Naive thymus-derived CD4-positive, alpha-beta T cell (primary cell): ENCODE data around the gene PANK2. TPM values are rescaled to one million over a fixed set of nuclear protein-coding genes. Genes with fewer than 3 reads are reported as not detected.

Source experiments
- ATAC-seq: fragments of 150-1000 bp; cut with Tn5 transposase; 2 replicates; pipeline ENCODE4 v1.10.0; 2021; ENCODE audit warnings: mild to moderate bottlenecking, moderate library complexity
- CTCF ChIA-PET: fragments of 350-600 bp; sonication (Branson Sonifier 250); formaldehyde crosslinking; loops from one replicate; lab custom pipeline; 2021; ENCODE audit warnings: antibody characterized with exemption; lab: Charles Lee
- POLR2A ChIA-PET: fragments of 350-600 bp; sonication (Branson Sonifier 250); formaldehyde crosslinking; loops from one replicate; lab custom pipeline; 2021; ENCODE audit warnings: antibody characterized with exemption, inconsistent platforms; lab: Charles Lee
- DNase-seq, 9 donors: peaks; one replicate each; pipeline versions ENCODE4 v3.0.0 to v3.0.0-alpha.2; 2020 to 2022; ENCODE audit warnings: mixed read lengths in 1 of 9
- H3K27ac ChIP-seq: one replicate; pipeline ENCODE4 v1.7.0; 2013; ENCODE audit warnings: mild to moderate bottlenecking, low read depth, low read length, moderate library complexity
- H3K27me3 ChIP-seq, 2 donors: one replicate each; pipeline ENCODE4 v1.7.0; 2013; ENCODE audit warnings: low read length in 2 of 2, mild to moderate bottlenecking in 2 of 2, moderate library complexity in 2 of 2; ENCODE audit not compliant: control insufficient read depth in 2 of 2, insufficient read depth in 2 of 2
- H3K36me3 ChIP-seq, 3 experiments: 1 replicate in 2 of 3; 2 replicates in 1 of 3; pipeline ENCODE4 v1.7.0; 2013; ENCODE audit warnings: low read length in 3 of 3, mild to moderate bottlenecking in 3 of 3, moderate library complexity in 1 of 3; ENCODE audit not compliant: insufficient read depth in 3 of 3, control insufficient read depth in 2 of 3
- H3K4me1 ChIP-seq, 2 donors: one replicate each; pipeline ENCODE4 v1.7.0; 2013; ENCODE audit warnings: low read length in 2 of 2, mild to moderate bottlenecking in 2 of 2, moderate library complexity in 1 of 2; ENCODE audit not compliant: control insufficient read depth in 2 of 2, insufficient read depth in 2 of 2
- H3K4me3 ChIP-seq: 2 replicates; pipeline ENCODE4 v1.7.0; 2013; ENCODE audit warnings: mild to moderate bottlenecking, low read length
- H3K9me3 ChIP-seq, 3 experiments: 1 replicate in 2 of 3; 2 replicates in 1 of 3; pipeline ENCODE4 v1.7.0; 2013; ENCODE audit warnings: low read length in 3 of 3; ENCODE audit not compliant: control insufficient read depth in 2 of 3
- H3K27ac Mint-ChIP-seq, 9 donors: one replicate each; pipeline ENCODE4 v1.8.0; 2020 to 2022; ENCODE audit warnings: mixed read lengths in 9 of 9, mild to moderate bottlenecking in 8 of 9, moderate library complexity in 5 of 9, inconsistent platforms in 2 of 9
- H3K27me3 Mint-ChIP-seq, 5 donors: one replicate each; pipeline ENCODE4 v1.8.0; 2021 to 2022; ENCODE audit warnings: mixed read lengths in 5 of 5, mild to moderate bottlenecking in 1 of 5
- H3K36me3 Mint-ChIP-seq, 5 donors: one replicate each; pipeline ENCODE4 v1.8.0; 2020 to 2022; ENCODE audit warnings: mixed read lengths in 5 of 5, mild to moderate bottlenecking in 3 of 5, inconsistent platforms in 1 of 5
- H3K4me1 Mint-ChIP-seq, 7 donors: one replicate each; pipeline ENCODE4 v1.8.0; 2020 to 2022; ENCODE audit warnings: mixed read lengths in 7 of 7, mild to moderate bottlenecking in 3 of 7, inconsistent platforms in 1 of 7
- H3K4me3 Mint-ChIP-seq, 10 donors: one replicate each; pipeline ENCODE4 v1.8.0; 2020 to 2022; ENCODE audit warnings: mild to moderate bottlenecking in 10 of 10, mixed read lengths in 10 of 10, moderate library complexity in 6 of 10, inconsistent platforms in 2 of 10
- H3K9me3 Mint-ChIP-seq, 11 donors: one replicate each; pipeline ENCODE4 v1.8.0; 2020 to 2022; ENCODE audit warnings: mixed read lengths in 11 of 11, mild to moderate bottlenecking in 4 of 11, inconsistent platforms in 1 of 11, moderate library complexity in 1 of 11
- intact Hi-C, 2 donors: fragments of 100-400 bp; cut with micrococcal nuclease; formaldehyde crosslinking; loops; one replicate each; pipeline ENCODE4 v1.15.1; 2023
- polyA plus RNA-seq, 2 donors: library from polyadenylated mRNA; unstranded; fragments of 300-500 nt; fragmentation: Illumina TruSeq; gene quantifications; one replicate each; pipeline ENCODE4 v1.2.3, GENCODE V29; 2021
- total RNA-seq, 6 experiments: library from RNA in 5 of 6; stranded (reverse) in 5 of 6; gene quantifications; 1 replicate in 5 of 6; 2 replicates in 1 of 6; pipeline ENCODE4 v1.2.3 and lab custom pipeline; 2021 to 2026

The PANK2 gene
- total and polyA plus RNA-seq, 7 experiments from 2014 or later = 39.0 to 69.7 (median 46.9) TPM

GRCh38 chr20:3908667-3909066 lies 19.5 kb downstream of the PANK2 start:
- H3K4me3 Mint-ChIP-seq = no peak overlapping the region
- Histone ChIP-seq H3K4me1 (peaks cover 9 to 21% of the 10 kb centered on the region in 2 donors), H3K27me3 (no peaks in the 10 kb centered on the region), H3K4me3 (no peak overlapping the region), H3K9me3 (no peaks in the 10 kb centered on the region), H3K27ac (no peak overlapping the region), H3K36me3 (peaks cover 15 to 51% (median 20%) of the 10 kb centered on the region in 3 experiments)
- H3K27me3 Mint-ChIP-seq = no peaks in the 10 kb centered on the region
- intact Hi-C loops = loop anchor here in 1 of 2 donors (5.0 kb wide), 1 partner anchor 174 kb away; no protein-coding TSS in a partner anchor
- peaks cover 16 to 69% (median 48%) of the 10 kb centered on the region in 7 donors for H3K4me1 Mint-ChIP-seq
- peak overlapping the region in 6 of 9 donors; percentile 39 to 98 (median 89) for H3K27ac Mint-ChIP-seq
- DNase-seq (no peak), ATAC-seq (no peak)
- H3K9me3 Mint-ChIP-seq = no peaks in the 10 kb centered on the region
- CTCF ChIA-PET = no interaction called here
- H3K36me3 Mint-ChIP-seq = peaks cover 3 to 36% (median 30%) of the 10 kb centered on the region in 5 donors
- POLR2A ChIA-PET = interaction anchor here (0.6 kb wide), 1 partner anchor 1854 kb away, joined by 4 read pairs; no protein-coding TSS in a partner anchor

GRCh38 chr20:3909952-3910366 lies 20.8 kb downstream of the PANK2 start:
- ChIA-PET POLR2A (interaction anchor here (0.6 to 1.4 kb wide), 4 partner anchors 8 to 102 kb away, joined by 3 to 5 read pairs (median 4); no protein-coding TSS in a partner anchor), CTCF (no interaction called here)
- Histone ChIP-seq H3K9me3 (no peaks in the 10 kb centered on the region), H3K36me3 (peaks cover 19 to 64% (median 20%) of the 10 kb centered on the region in 3 experiments), H3K27ac (no peak overlapping the region), H3K4me1 (peaks cover 6 to 16% of the 10 kb centered on the region in 2 donors), H3K27me3 (no peaks in the 10 kb centered on the region), H3K4me3 (no peak overlapping the region)
- intact Hi-C loops = loop anchor here in 1 of 2 donors (5.0 kb wide), 1 partner anchor 172 kb away; no protein-coding TSS in a partner anchor
- H3K36me3 Mint-ChIP-seq = peaks cover 10 to 44% (median 40%) of the 10 kb centered on the region in 5 donors
- H3K27ac Mint-ChIP-seq = peak overlapping the region in 4 of 9 donors; percentile 43 to 91 (median 66)
- no peaks in the 10 kb centered on the region for H3K27me3 Mint-ChIP-seq
- ATAC-seq (no peak), DNase-seq (no peak)
- H3K4me3 Mint-ChIP-seq = no peak overlapping the region
- no peaks in the 10 kb centered on the region for H3K9me3 Mint-ChIP-seq
- H3K4me1 Mint-ChIP-seq = peaks cover 18 to 68% (median 39%) of the 10 kb centered on the region in 7 donors

- Mint-ChIP-seq H3K4me3 (no peak overlapping the region), H3K9me3 (no peaks in the 10 kb centered on the region), H3K27me3 (no peaks in the 10 kb centered on the region), H3K4me1 (peaks cover 19 to 70% (median 42%) of the 10 kb centered on the region in 7 donors), H3K27ac (peak overlapping the region in 2 of 9 donors; percentile 32 to 57), H3K36me3 (peaks cover 15 to 48% (median 45%) of the 10 kb centered on the region in 5 donors)
- peaks cover 19 to 64% (median 20%) of the 10 kb centered on the region in 3 experiments for H3K36me3 ChIP-seq
- intact Hi-C loops = no loop called here
- ChIA-PET POLR2A (interaction anchor here (1.1 kb wide), 1 partner anchor 80 kb away, joined by 3 read pairs; no protein-coding TSS in a partner anchor), CTCF (interaction anchor here (0.7 to 1.3 kb wide), 2 partner anchors 175 to 206 kb away, joined by 3 to 4 read pairs; no protein-coding TSS in a partner anchor)
- peaks cover 5 to 16% of the 10 kb centered on the region in 2 donors for H3K4me1 ChIP-seq
- H3K27me3 ChIP-seq = no peaks in the 10 kb centered on the region
- no peak for DNase-seq
- no peak overlapping the region for H3K27ac ChIP-seq
- H3K4me3 ChIP-seq = no peak overlapping the region
- no peak for ATAC-seq
- no peaks in the 10 kb centered on the region for H3K9me3 ChIP-seq
Measured at GRCh38 chr20:3910853-3911252, 21.7 kb downstream of the PANK2 start.

GRCh38 chr20:3911956-3912355 lies 22.8 kb downstream of the PANK2 start:
- peaks cover 5 to 11% of the 10 kb centered on the region in 2 donors for H3K4me1 ChIP-seq
- POLR2A ChIA-PET = interaction anchor here (1.0 kb wide), 1 partner anchor 14 kb away, joined by 3 read pairs; no protein-coding TSS in a partner anchor
- H3K27ac ChIP-seq = no peak overlapping the region
- H3K4me3 Mint-ChIP-seq = no peak overlapping the region
- ATAC-seq (no peak), DNase-seq (no peak)
- H3K27ac Mint-ChIP-seq = peak overlapping the region in 4 of 9 donors; percentile 10 to 72 (median 46)
- intact Hi-C loops = no loop called here
- no peaks in the 10 kb centered on the region for H3K9me3 Mint-ChIP-seq
- H3K36me3 ChIP-seq = peaks cover 19 to 72% (median 20%) of the 10 kb centered on the region in 3 experiments
- H3K27me3 ChIP-seq = no peaks in the 10 kb centered on the region
- no peaks in the 10 kb centered on the region for H3K9me3 ChIP-seq
- CTCF ChIA-PET = interaction anchor here (1.3 kb wide), 1 partner anchor 174 kb away, joined by 4 read pairs; no protein-coding TSS in a partner anchor
- H3K36me3 Mint-ChIP-seq = peaks cover 15 to 56% (median 48%) of the 10 kb centered on the region in 5 donors
- no peaks in the 10 kb centered on the region for H3K27me3 Mint-ChIP-seq
- H3K4me3 ChIP-seq = no peak overlapping the region
- peaks cover 20 to 67% (median 43%) of the 10 kb centered on the region in 7 donors for H3K4me1 Mint-ChIP-seq

- Histone ChIP-seq H3K27ac (no peak overlapping the region), H3K36me3 (peaks cover 19 to 67% (median 29%) of the 10 kb centered on the region in 3 experiments), H3K9me3 (no peaks in the 10 kb centered on the region), H3K4me1 (no peaks in the 10 kb centered on the region), H3K27me3 (no peaks in the 10 kb centered on the region), H3K4me3 (no peak overlapping the region)
- Mint-ChIP-seq H3K36me3 (peaks cover 21 to 64% (median 43%) of the 10 kb centered on the region in 5 donors), H3K27me3 (no peaks in the 10 kb centered on the region), H3K4me1 (peaks cover 16 to 51% (median 36%) of the 10 kb centered on the region in 7 donors), H3K9me3 (no peaks in the 10 kb centered on the region), H3K27ac (peak overlapping the region in 2 of 9 donors; percentile 39 to 63), H3K4me3 (no peak overlapping the region)
- intact Hi-C loops = no loop called here
- CTCF ChIA-PET = no interaction called here
- POLR2A ChIA-PET = interaction anchor here (0.6 to 0.7 kb wide), 2 partner anchors 27 to 54 kb away, joined by 3 read pairs; no protein-coding TSS in a partner anchor
- ATAC-seq (no peak), DNase-seq (no peak)
Measured at GRCh38 chr20:3914446-3914845, 25.3 kb downstream of the PANK2 start.

- no peaks in the 10 kb centered on the region for H3K4me1 ChIP-seq
- no peak overlapping the region for H3K4me3 ChIP-seq
- no peaks in the 10 kb centered on the region for H3K27me3 ChIP-seq
- ChIA-PET POLR2A (interaction anchor here (0.6 to 1.0 kb wide), 2 partner anchors 11 to 55 kb away, joined by 3 read pairs; no protein-coding TSS in a partner anchor), CTCF (interaction anchor here (1.2 kb wide), 1 partner anchor 23 kb away, joined by 4 read pairs; no protein-coding TSS in a partner anchor)
- H3K27ac ChIP-seq = no peak overlapping the region
- Mint-ChIP-seq H3K36me3 (peaks cover 21 to 59% (median 40%) of the 10 kb centered on the region in 5 donors), H3K27ac (peak overlapping the region in 6 of 9 donors; percentile 31 to 76 (median 44)), H3K9me3 (no peaks in the 10 kb centered on the region), H3K4me1 (peaks cover 14 to 41% (median 33%) of the 10 kb centered on the region in 7 donors), H3K4me3 (no peak overlapping the region), H3K27me3 (no peaks in the 10 kb centered on the region)
- peaks cover 19 to 54% (median 24%) of the 10 kb centered on the region in 3 experiments for H3K36me3 ChIP-seq
- H3K9me3 ChIP-seq = no peaks in the 10 kb centered on the region
- DNase-seq = no peak
- intact Hi-C loops = no loop called here
- no peak for ATAC-seq
Measured at GRCh38 chr20:3915691-3916090, 26.5 kb downstream of the PANK2 start.
